ENCODE results near the gene KRTAP10-7.
"Not testable (repeated sequence)": the region's sequence is repeated elsewhere in the genome, so short reads cannot be mapped to it uniquely, and the experiment has no call there.

KRTAP10-7 gene

GRCh38 chr21:44625756-44626155, 25.4 kb downstream of the KRTAP10-7 start:
- Mint-ChIP-seq H3K27me3 (no peaks in the 10 kb centered on the region), H3K9me3 (peaks cover 41% of the 10 kb centered on the region), H3K36me3 (ENCODE audit: insufficient read depth) (peaks cover 5% of the 10 kb centered on the region), H3K4me3 (peak overlapping the region; percentile 32), H3K4me1 (peaks cover 60% of the 10 kb centered on the region), H3K27ac (ENCODE audit: low read depth) (peak overlapping the region; percentile 75)
- DNase-seq (ENCODE audit: low spot score in 2 of 2) (no peak), ATAC-seq (replicated peaks; ENCODE audit: extremely low read depth, poor library complexity, severe bottlenecking) (no peak)

- H3K4me3 Mint-ChIP-seq: peak overlapping the region; percentile 32
- H3K9me3 Mint-ChIP-seq: peaks cover 44% of the 10 kb centered on the region
- peak; percentile 94 for ATAC-seq (replicated peaks; ENCODE audit: extremely low read depth, poor library complexity, severe bottlenecking)
- no peaks in the 10 kb centered on the region for H3K27me3 Mint-ChIP-seq
- H3K4me1 Mint-ChIP-seq: peaks cover 63% of the 10 kb centered on the region
- peak overlapping the region; percentile 75 for H3K27ac Mint-ChIP-seq (ENCODE audit: low read depth)
- H3K36me3 Mint-ChIP-seq (ENCODE audit: insufficient read depth): peaks cover 5% of the 10 kb centered on the region
- DNase-seq (ENCODE audit: low spot score in 2 of 2): peak in 1 of 2 donors; percentile 41
These were observed 25.9 kb downstream of the KRTAP10-7 start for GRCh38 chr21:44626262-44626661.

GRCh38 chr21:44626673-44627143, 26.3 kb downstream of the KRTAP10-7 start, which contains the start of gene KRTAP10-9:
Gene KRTAP10-9, plus strand, starts transcription at chr21:44627093. Its CDS starts 79 bp downstream, at chr21:44627172.
- DNase-seq (ENCODE audit: low spot score in 2 of 2) (no peak), ATAC-seq (replicated peaks; ENCODE audit: extremely low read depth, poor library complexity, severe bottlenecking) (no peak)
- Mint-ChIP-seq H3K9me3 (peaks cover 49% of the 10 kb centered on the region), H3K27ac (ENCODE audit: low read depth) (peak within 1 kb of the TSS; percentile 91), H3K27me3 (no peaks in the 10 kb centered on the region), H3K36me3 (ENCODE audit: insufficient read depth) (peaks cover 5% of the 10 kb centered on the region), H3K4me3 (peak within 1 kb of the TSS; percentile 32), H3K4me1 (peaks cover 64% of the 10 kb centered on the region)

- Mint-ChIP-seq H3K9me3 (peaks cover 52% of the 10 kb centered on the region), H3K4me3 (peak overlapping the region; percentile 9), H3K27ac (ENCODE audit: low read depth) (peak overlapping the region; percentile 91), H3K4me1 (peaks cover 64% of the 10 kb centered on the region)
- ATAC-seq (replicated peaks; ENCODE audit: extremely low read depth, poor library complexity, severe bottlenecking); H3K36me3 Mint-ChIP-seq (ENCODE audit: insufficient read depth); H3K27me3 Mint-ChIP-seq; DNase-seq (ENCODE audit: low spot score in 2 of 2): not testable (repeated sequence)
These were observed 26.9 kb downstream of the KRTAP10-7 start for GRCh38 chr21:44627181-44627822.

GRCh38 chr21:44627831-44628233, 27.4 kb downstream of the KRTAP10-7 start:
- H3K9me3 Mint-ChIP-seq: peaks cover 47% of the 10 kb centered on the region
- not testable (repeated sequence) for ATAC-seq (replicated peaks; ENCODE audit: extremely low read depth, poor library complexity, severe bottlenecking)

GRCh38 chr21:44628707-44629391, 28.5 kb downstream of the KRTAP10-7 start:
- no peak for ATAC-seq (replicated peaks; ENCODE audit: extremely low read depth, poor library complexity, severe bottlenecking)
- peaks cover 43% of the 10 kb centered on the region for H3K9me3 Mint-ChIP-seq

More at GRCh38 chr21:44627831-44628233, 27.4 kb downstream of the KRTAP10-7 start:
- Mint-ChIP-seq H3K4me1 (peaks cover 64% of the 10 kb centered on the region), H3K27ac (ENCODE audit: low read depth) (peak overlapping the region; percentile 91)
- not testable (repeated sequence) for H3K4me3 Mint-ChIP-seq; H3K27me3 Mint-ChIP-seq; H3K36me3 Mint-ChIP-seq (ENCODE audit: insufficient read depth); DNase-seq (ENCODE audit: low spot score in 2 of 2)

GRCh38 chr21:44630440-44630839, 30.0 kb downstream of the KRTAP10-7 start:
- ATAC-seq (replicated peaks; ENCODE audit: extremely low read depth, poor library complexity, severe bottlenecking): no peak
- DNase-seq (ENCODE audit: low spot score in 2 of 2): no peak
- Mint-ChIP-seq H3K36me3 (ENCODE audit: insufficient read depth) (peaks cover 5% of the 10 kb centered on the region), H3K4me1 (peaks cover 45% of the 10 kb centered on the region), H3K27me3 (no peaks in the 10 kb centered on the region), H3K9me3 (peaks cover 34% of the 10 kb centered on the region), H3K4me3 (peak overlapping the region; percentile 19), H3K27ac (ENCODE audit: low read depth) (peak overlapping the region; percentile 83)

More at GRCh38 chr21:44628707-44629391, 28.5 kb downstream of the KRTAP10-7 start:
- Mint-ChIP-seq H3K27me3 (no peaks in the 10 kb centered on the region), H3K36me3 (ENCODE audit: insufficient read depth) (peaks cover 4% of the 10 kb centered on the region), H3K4me1 (peaks cover 57% of the 10 kb centered on the region), H3K4me3 (peak overlapping the region; percentile 19), H3K27ac (ENCODE audit: low read depth) (peak overlapping the region; percentile 83)
- DNase-seq (ENCODE audit: low spot score in 2 of 2): no peak

GRCh38 chr21:44632067-44632466, 31.7 kb downstream of the KRTAP10-7 start:
- Mint-ChIP-seq H3K27me3 (no peaks in the 10 kb centered on the region), H3K4me1 (peaks cover 30% of the 10 kb centered on the region), H3K4me3 (no peak overlapping the region), H3K36me3 (ENCODE audit: insufficient read depth) (peaks cover 5% of the 10 kb centered on the region), H3K27ac (ENCODE audit: low read depth) (peak overlapping the region; percentile 83), H3K9me3 (peaks cover 34% of the 10 kb centered on the region)
- no peak for DNase-seq (ENCODE audit: low spot score in 2 of 2)
- no peak for ATAC-seq (replicated peaks; ENCODE audit: extremely low read depth, poor library complexity, severe bottlenecking)

- Mint-ChIP-seq H3K9me3 (peaks cover 21% of the 10 kb centered on the region), H3K4me1 (peaks cover 6% of the 10 kb centered on the region), H3K27me3 (no peaks in the 10 kb centered on the region), H3K36me3 (ENCODE audit: insufficient read depth) (peaks cover 2% of the 10 kb centered on the region), H3K27ac (ENCODE audit: low read depth) (no peak overlapping the region), H3K4me3 (no peak overlapping the region)
- ATAC-seq (replicated peaks; ENCODE audit: extremely low read depth, poor library complexity, severe bottlenecking) (no peak), DNase-seq (ENCODE audit: low spot score in 2 of 2) (peak in 1 of 2 donors; percentile 12)
These were observed 36.0 kb downstream of the KRTAP10-7 start for GRCh38 chr21:44636209-44637017.

GRCh38 chr21:44637018-44637850, 36.8 kb downstream of the KRTAP10-7 start, which contains the start of gene KRTAP10-10:
Gene KRTAP10-10, plus strand, starts transcription at chr21:44637356. Its CDS starts 62 bp downstream, at chr21:44637418.
- no peak for ATAC-seq (replicated peaks; ENCODE audit: extremely low read depth, poor library complexity, severe bottlenecking)
- H3K27ac Mint-ChIP-seq (ENCODE audit: low read depth): no peak within 1 kb of the TSS

GRCh38 chr21:44637851-44638348, 37.5 kb downstream of the KRTAP10-7 start:
- not testable (repeated sequence) for ATAC-seq (replicated peaks; ENCODE audit: extremely low read depth, poor library complexity, severe bottlenecking); H3K27ac Mint-ChIP-seq (ENCODE audit: low read depth); H3K4me3 Mint-ChIP-seq; H3K4me1 Mint-ChIP-seq; H3K27me3 Mint-ChIP-seq; H3K36me3 Mint-ChIP-seq (ENCODE audit: insufficient read depth); DNase-seq (ENCODE audit: low spot score in 2 of 2)
- H3K9me3 Mint-ChIP-seq: peaks cover 14% of the 10 kb centered on the region

More at GRCh38 chr21:44637018-44637850, 36.8 kb downstream of the KRTAP10-7 start, which contains the start of gene KRTAP10-10:
- Mint-ChIP-seq H3K9me3 (peaks cover 14% of the 10 kb centered on the region), H3K27me3 (no peaks in the 10 kb centered on the region), H3K4me3 (no peak within 1 kb of the TSS), H3K36me3 (ENCODE audit: insufficient read depth) (peaks cover 2% of the 10 kb centered on the region), H3K4me1 (peaks cover 6% of the 10 kb centered on the region)
- peak in 1 of 2 donors; percentile 9 for DNase-seq (ENCODE audit: low spot score in 2 of 2)
